ENCODE data around the gene NLK. TPM values are rescaled to one million over a fixed set of nuclear protein-coding genes. Genes with fewer than 3 reads are reported as not detected.

Gene NLK
- total RNA-seq, 2 experiments from 2014 or later: 7.1 to 8.8 TPM

GRCh38 chr17:28244446-28244845 is 202.0 kb downstream of the NLK start:
- CTCF ChIA-PET: interaction anchor here (0.6 kb wide), 1 partner anchor 275 kb away, joined by 4 read pairs; no protein-coding TSS in a partner anchor
- no peak overlapping the region for H3K27ac Mint-ChIP-seq
- ATAC-seq (no peak), DNase-seq (no peak)
- no peaks in the 10 kb centered on the region for H3K4me1 Mint-ChIP-seq
- H3K27me3 Mint-ChIP-seq: peaks cover under 1% of the 10 kb centered on the region
- no peaks in the 10 kb centered on the region for H3K36me3 Mint-ChIP-seq (ENCODE audit: low read depth)
- no peak overlapping the region for H3K4me3 Mint-ChIP-seq
- POLR2A ChIA-PET: no interaction called here
- intact Hi-C loops (cut with DNase I, micrococcal nuclease): no loop called here
- H3K9me3 Mint-ChIP-seq (ENCODE audit: low read depth): no peaks in the 10 kb centered on the region

Other genes starting within 250 kb of the NLK start
- gene NOS2, start 242.1 kb upstream of the NLK start, total RNA-seq: under 1 TPM; 0.07 to 0.09 TPM
- gene LYRM9, start 149.3 kb upstream of the NLK start, total RNA-seq: 1 to 10 TPM; 5.9 to 6.3 TPM

All from activated CD4-positive, alpha-beta T cell treated with anti-CD3 and anti-CD28 coated beads for 36 hours (primary cell).